ENCODE results near the gene CD34.
"Not testable (repeated sequence)": the region's sequence is repeated elsewhere in the genome, so short reads cannot be mapped to it uniquely, and the experiment has no call there.

Gene CD34, protein sequence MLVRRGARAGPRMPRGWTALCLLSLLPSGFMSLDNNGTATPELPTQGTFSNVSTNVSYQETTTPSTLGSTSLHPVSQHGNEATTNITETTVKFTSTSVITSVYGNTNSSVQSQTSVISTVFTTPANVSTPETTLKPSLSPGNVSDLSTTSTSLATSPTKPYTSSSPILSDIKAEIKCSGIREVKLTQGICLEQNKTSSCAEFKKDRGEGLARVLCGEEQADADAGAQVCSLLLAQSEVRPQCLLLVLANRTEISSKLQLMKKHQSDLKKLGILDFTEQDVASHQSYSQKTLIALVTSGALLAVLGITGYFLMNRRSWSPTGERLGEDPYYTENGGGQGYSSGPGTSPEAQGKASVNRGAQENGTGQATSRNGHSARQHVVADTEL

DNA sequence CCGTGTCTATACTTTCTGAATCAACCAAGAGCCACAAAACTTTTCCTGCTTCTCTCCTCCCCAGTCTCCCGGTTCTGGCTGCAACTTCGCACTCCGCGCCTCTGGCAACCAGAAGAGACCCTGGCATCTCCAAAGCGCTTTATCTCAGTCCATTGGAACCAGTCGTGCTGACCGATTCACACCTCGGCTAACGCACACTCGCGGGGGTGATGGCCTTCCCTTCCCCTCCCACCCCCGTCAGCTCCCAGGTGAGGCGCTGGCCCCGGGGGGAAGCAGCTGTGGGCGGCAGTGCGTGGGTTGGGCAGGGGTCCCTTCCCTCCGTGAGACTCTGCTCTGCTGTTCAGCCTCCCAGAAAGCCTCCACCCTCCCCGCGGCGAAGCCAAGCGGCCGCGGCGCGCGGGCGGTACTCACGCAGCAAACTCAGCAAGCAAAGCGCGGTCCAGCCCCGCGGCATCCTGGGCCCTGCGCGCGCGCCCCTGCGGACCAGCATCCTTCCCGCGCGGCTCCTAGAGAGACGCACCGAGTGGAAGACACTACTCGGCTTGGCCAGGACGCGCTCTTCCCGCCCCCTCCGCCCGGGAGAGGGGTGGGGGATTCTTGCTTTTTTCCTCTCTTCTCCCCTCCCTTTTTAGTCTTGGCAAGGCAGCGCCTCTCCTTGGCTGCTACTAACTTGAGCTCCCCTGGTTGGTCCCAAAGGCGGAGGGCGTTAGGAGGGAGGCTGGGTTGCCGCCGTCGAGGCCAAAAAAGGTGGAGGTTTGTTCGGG is at the start of gene CD34:
Gene CD34 (minus strand): TSS at position 535 of the 764 bp plus-strand sequence. CDS start 45 bp downstream, at position 490.
- peak; percentile 93 for DNase-seq

DNA sequence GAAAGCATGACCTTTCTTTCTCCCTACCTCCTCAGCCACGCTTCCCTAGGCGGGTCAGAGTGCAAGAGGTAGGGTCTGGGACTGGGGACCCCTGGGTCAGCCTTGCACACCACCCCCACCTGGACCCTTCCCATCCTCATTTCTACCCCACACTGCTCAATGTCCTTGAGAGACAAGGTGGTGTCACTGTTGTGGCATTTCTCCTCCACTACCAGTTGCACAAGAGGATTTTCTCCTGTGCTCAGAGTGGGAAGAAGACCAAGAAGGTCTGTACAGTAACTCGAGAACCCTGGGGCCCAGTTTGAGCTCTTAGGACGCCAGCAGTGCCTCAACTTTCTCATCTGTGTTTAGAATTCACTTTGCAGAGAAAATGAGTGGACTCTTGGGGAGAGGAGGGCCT is 49.4 kb upstream of the CD34 start:
- DNase-seq: no peak

DNA sequence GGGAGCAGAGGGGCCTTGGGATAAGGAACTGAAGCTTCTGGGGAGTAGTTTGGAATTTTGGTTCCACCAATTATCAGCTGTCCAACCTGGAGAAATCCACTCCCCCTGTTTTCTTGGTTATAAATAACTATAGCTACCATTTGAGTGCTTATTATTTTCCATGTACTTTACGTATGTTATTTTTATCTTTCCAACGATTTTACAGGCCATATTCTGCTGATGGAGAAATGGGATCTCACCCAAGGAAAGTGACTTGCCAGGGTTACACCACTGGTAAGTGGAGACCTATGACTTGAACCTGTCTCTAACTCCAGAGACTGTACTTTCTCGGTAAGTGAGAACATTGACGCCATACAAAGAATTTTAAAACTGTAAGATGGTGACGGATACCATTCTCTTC is 49.0 kb upstream of the CD34 start:
- DNase-seq: no peak

DNA sequence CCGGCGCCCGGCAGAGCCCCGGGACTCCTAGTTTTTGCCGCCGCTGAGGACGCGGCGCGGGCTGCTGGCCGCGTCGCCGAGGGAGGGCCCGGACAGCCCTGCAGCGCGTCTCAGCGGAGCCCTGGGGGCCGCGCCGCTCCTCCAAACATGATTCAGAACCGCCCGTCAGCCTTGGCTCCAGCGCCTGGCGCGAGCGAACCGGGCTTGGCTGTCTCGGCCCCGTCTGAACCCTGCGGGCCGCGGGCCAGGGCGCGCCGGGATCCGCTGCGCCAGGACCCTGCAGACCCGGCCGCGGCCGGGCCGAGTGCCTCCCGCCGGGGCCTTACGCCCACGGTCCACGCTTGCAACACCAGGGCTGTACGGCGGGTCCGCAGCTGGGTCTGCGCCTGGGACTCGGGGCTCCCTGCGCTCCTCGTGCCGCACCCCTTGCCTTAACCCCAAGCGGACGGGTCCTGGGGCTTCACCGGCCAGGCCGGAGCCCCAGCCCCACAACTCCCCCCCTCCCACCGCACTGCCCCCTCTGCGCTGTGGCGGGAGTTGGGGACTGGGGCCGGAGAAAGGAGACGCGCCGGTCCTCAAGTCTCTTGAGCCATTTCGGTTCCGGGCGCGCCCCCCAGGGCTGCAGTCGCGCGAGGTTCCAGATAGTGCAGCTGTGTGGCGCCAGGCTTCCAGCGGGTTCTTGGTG is 48.4 kb upstream of the CD34 start:
- peak; percentile 83 for DNase-seq

DNA sequence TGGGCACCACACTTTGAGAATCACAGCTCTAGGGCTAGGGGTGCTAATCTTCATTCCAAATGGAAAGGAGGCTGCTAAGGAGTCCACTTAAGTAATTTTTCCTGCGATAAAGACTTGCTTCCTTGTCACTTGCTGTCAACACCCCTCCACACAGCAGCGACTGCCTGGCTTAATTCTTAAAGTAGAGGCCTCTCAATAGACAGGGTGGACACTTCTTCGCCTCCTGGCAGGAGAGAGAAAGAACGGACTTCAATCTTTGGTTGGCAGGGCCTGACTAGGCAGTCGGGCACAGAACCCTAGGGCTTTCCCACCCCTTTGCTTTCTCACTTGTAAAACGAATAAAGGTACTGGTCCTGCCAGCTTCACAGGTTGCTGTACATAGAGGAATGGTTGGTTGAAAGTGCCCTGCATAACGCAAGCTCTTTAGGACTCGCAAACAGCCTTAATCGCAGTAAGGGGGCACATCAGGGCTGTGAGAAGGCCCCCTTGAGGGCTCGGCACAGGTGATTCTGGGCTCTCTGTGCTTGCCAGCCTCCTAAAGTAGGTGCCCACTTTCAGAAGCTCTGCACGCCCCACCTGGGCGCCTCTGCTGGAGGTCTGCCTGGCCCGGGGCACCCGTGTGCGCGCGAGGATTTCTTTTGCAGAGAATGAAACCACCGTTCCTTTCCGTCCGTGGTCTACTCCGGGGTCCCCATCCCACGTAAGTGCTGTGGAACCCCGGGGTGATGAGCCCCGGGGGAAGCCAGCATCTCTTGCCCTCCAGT is 47.6 kb upstream of the CD34 start:
- DNase-seq: no peak

DNA sequence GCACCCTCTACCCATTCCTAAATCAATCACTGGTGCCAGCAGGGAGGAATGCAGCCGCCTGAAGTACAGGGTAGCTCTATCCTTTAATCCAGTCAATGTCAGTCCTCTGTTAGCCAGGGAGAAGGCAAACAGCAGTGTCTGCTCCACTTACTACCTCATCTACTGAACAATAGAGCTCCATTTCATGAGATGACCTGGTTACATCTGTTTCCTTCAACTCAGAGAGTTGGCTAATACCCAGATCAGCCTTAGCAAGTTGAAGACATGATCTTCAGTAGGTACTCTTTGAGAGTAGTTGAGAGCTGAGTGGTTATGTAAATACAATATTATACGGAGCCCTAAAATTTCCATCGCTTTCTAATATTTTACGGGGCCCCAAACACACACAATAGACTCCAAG is 46.1 kb upstream of the CD34 start:
- DNase-seq: no peak

DNA sequence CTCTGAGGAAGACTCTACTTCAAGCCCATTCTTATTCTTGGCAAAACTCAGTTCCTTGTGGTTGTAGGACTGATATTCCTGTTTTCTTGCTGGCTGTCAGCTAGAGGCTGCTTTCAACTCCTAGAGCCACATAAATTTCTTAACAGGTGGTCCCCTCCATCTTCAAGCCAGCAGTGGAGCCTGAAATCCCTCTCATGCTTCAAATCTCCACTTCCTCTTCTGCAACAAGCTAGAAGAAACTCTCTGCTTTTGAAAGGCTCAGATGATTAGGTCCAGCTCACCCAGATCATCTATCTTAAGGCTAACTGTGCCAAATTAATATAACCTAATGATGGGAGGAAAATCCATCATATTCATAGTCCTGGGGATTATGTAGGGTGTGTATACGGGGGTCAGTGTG is 43.2 kb upstream of the CD34 start:
- no peak for DNase-seq

DNA sequence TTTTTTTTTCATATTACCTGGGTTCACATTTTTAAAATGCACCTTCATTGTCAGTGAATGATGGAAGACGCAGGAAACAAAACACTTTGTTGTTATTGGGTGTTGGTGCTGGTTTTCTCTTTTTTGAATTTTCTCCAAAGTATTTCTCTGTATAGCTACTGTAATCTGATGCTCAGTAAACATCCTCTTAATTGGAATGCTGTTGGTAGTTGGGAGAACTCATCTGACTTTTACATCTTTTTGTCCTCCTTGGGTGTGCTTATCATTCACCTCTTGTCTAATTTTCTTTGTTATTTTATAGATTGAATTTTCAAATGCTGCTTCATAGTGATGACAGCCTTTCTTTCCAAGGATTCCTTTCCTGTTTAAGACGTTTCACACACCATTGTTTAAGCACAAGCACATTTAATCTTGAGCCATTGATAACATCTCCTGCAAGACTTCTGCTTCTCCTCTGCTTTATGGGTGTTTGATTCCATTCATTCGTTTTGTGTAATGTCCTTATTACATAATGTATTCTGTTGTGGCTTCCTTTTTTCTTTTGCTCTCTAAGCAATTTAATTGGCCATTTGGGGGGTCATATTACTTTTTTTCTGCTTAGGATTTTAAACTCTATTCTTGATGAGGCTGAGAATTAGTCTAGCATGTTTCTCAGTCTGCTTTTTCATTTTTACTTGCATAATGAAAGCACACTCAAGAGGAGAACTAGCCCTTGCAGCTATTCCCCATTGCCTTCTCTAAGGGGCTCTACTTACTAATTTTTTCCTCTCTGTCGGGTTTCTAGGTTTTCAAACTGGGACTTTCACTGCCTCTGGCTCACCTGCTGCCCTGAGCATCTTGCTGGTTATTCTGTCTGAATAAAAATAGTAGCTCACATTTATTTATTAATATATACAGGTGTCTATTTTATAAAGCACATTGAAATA is 42.0 kb upstream of the CD34 start:
- no peak for DNase-seq

DNA sequence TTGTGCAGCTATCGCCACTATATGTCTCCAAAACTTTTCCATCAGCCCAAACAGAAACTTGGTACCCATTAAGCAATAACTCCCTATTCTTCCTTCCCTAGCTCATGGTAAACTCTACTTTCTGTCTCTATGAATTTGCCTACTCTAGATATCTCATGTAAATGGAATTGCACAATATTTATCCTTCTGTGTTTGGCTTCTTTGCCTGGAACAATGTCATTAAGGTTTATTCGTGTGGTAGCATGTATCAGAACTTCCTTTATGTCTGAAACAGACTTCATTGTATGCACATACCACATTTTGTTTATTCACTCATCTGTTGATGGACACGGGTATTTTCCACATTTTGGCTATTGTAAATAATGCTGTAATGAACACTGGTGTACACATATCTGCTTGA is 40.7 kb upstream of the CD34 start:
- DNase-seq: no peak

DNA sequence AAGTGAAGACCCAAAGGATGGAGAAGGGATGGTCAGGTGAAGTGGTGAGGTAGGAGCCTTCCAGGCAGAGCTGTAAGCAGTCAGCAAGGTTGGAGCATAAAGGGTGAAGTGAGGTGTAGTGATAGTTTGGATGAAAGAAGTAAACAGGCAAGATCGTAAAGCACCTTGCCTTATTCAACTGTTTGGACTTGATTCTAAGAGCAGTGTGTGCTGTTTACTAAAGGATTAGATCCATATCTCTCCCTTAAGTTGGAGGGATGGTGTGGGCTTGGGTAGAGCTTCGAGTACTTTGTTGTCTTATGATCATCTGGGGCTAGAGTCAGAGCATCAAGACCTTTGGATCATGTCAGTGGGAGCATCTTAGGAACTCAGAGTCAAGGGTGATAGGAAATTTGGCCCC is 39.8 kb upstream of the CD34 start:
- DNase-seq: no peak

DNA sequence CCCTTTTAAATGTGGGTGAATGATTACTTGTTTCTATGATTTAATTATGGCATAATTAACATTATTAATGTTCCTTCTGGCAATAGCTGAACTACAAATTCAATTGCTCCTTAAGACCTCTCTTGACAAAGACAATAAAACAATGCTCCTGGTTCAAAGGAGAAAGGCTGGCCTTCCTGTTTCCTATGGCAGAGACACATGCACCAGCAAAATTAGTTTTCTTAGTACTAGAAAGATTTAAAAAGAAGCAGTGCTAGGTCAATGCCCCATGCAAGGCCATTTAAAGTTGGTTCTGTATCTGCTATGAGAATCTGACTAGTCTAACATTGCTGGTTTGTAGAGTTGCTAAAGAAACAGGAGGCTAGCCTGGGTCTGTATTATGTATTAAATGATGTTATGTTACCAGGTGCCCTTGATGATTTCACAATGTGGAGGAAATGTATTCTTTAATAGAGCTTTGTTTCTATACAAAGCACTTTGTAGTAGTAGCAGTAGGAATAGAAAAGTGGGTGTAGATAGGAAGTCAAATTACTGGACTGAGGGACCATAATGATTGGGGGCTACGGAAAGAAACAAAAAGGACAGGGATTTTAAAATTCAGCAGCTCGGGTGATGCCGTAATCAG is 38.8 kb upstream of the CD34 start:
- no peak for DNase-seq

DNA sequence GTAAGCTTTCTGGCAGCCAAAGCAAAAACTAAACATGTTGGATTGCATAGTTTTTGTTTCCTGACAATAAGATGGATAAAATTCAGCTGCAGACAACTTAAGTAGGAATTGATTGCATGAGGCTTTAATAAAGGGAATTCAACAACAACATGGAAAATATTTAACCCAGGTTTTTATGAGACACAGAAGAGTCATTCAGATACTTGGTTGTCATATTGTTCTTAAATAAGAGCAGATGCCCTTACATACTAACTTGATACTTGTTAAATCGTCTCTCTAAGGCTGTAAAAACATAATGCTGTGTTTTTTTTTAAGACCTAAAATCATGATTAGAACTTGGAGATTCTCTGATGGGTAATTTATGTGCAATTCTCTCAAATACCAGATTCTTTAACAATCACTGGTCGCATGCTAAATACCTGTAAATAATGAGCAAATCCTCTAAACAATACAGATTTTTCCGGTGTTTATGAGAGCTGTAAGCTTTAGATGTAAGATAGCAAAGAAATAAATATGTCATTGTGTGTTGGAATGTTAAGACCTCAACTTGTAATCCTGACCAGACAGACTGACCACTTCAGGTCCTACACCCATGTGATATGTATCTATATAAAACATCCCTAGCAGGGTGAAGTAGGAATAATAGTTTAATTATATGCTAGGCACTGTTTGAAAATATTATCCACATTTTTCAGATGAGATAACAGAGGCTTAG is 37.8 kb upstream of the CD34 start:
- DNase-seq: no peak

DNA sequence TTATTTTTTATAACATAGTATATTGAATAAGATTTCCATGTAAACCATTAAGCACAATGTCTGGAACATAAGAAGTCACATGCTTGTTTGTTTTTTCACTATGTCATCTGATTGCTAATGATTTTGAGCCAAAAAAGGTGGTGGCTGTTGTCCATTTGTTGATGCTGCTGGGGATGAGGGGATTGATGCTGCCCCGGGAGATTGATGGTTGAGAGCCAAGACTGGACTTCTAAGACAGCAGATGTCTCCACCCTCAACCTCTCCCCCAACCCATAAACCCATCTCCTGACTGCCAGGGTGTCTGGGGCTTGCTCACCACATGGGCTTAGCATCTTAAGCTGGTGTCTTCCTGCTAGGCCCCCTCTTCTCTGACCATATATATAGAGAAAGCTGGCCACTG is 35.8 kb upstream of the CD34 start:
- DNase-seq: no peak

DNA sequence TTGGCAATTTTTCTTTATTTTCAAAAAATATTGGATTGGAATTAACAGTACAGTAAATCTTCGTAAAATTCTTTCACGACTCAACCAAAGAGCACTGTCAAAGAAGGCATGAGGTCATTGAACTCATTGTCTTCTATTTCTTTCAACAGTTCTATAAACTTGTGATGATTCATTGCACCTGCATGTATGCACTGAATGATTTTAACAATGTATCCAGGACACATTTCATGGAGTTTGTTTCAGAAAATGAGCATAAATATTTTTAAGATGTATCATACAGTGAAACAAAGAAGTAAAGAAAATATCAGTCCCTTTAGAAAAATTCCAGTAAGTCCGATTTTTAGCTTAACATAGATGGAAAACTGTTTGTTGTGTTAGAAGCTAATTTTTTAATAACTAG is 33.6 kb upstream of the CD34 start:
- no peak for DNase-seq

DNA sequence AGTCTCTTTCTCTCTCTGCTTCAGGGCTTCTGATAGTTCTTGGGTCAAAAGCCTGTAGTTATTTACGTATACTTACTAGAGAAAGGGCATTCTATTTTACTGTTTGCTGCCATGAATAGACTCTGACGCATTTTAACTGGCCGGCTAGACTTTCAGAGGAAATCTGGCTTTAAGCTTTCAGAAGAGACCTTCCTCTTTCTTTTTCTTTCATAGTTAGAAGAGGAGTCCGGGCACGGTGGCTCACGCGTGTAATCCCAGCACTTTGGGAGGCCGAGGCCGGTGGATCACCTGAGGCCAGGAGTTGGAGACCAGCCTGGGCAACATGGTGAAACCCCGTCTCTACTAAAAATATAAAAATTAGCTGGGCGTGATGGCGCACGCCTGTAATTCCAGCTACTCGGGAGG is 31.4 kb upstream of the CD34 start:
- not testable (repeated sequence) for DNase-seq

DNA sequence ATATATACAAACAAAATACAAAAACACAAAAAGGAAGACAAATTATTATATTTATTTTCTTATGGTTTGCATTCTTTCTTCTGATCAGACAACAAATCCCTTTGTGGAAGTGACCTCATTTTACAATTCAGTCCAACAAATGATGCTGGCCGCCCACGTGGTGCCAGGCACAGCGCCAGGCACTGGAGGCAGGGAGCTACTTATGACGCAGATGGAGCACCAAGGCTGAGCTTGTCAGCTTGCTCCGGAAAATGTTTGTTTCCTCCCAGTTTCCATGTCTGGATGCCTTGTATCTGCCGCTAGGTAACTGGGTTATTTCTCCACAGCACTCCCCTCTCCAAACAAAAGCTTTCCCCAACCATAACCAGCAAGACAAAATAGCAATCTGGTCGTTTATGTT is 30.7 kb upstream of the CD34 start:
- DNase-seq: peak; percentile 86

DNA sequence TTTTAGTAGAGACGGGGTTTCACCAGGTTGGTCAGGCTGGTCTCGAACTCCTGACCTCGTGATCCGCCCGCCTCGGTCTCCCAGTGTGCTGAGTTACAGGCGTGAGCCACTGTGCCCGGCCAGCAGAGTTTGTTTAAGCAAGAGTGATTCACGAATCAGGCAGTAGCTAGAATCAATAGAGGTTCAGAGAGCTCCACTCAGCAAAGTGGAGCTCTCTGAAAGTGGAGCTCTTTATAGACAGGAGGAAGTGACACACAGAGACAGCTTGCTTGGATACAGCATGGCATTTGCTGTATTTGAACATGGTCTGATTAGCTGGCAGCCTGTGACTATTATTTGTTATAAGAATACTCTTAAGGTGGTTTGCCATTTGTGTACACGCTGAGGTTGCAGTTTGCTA is 27.1 kb upstream of the CD34 start:
- DNase-seq: no peak

DNA sequence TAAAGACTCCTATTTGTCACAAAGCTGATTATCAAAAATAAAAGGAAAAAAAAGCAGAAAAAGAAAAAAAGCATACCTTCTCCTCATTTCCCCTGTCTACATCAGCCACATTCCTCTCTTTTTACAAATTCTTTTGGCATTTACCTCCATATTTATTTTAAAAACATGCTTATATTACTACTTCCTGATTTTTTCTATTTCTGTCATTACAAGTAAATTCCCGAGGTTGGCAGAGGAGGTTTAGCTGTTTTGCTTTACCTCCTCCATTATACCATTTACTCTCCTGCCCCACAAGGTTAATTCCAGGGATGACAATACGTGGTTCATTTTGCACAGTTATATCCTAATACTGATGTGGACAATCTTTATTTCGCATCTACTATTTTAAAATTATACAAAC is 26.3 kb upstream of the CD34 start:
- DNase-seq: no peak

DNA sequence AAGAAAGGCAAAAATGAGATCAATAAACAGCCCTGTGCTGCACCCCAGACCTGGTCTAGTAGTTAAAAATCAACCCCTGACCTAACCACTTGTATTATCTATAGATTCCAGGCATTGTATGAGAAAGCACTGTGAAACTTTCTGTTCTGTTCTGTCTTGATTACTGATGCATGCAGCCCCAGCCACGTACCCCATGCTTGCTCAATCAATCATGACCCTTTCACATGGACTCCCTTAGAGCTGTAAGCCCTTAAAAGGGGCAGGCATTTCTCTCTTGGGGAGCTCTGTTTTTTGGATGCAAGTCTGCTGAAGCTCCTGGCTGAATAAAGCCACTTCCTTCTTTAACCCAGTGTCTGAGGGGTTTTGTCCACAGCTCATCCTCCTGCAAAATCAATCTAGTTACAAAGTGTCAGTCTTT is 24.2 kb upstream of the CD34 start:
- DNase-seq: no peak

DNA sequence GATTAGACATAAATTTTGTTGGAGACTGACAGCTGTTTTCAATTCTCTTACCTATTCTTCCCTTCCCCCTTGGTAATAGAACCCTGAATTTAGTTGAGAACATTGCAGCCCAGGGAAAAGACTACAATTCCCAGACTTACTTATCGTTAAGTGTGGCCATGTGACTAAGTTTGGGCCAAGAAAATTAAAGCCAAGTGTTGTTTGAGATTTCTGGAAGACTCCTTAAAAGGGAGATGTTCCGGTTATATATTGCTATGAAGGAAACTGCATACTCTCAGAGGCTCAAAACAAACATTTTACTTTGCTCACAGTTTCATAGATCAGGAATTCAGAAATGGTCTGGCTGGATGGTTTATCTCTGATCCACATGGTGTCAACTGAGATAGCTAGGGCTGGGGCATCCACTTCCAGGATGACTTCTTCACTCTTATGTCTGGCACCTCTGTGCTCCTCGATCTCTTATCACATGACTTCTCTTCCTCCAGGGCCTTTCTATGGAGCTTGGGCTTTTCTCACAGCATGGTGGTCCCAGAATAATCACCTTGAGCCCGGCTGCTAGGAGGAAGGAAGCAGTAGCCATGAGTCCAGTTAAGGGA is 22.4 kb upstream of the CD34 start:
- no peak for DNase-seq
